ENCODE data around the gene C5orf46. TPM values are rescaled to one million over a fixed set of nuclear protein-coding genes. Genes with fewer than 3 reads are reported as not detected.

C5orf46 gene
- total RNA-seq, 4 donors from 2014 or later = 28.2 to 130 (median 86.4) TPM

GRCh38 chr5:147869112-147869511, 37.2 kb downstream of the C5orf46 start:
- H3K27ac ChIP-seq = no peak overlapping the region
- H3K27me3 ChIP-seq = no peaks in the 10 kb centered on the region
- WGBS = 33% methylated on average over 4 of the region's 4 CpGs
- DNase-seq (ENCODE audit: low spot score in 2 of 2) = no peak
- H3K4me3 ChIP-seq = no peak overlapping the region
- no peaks in the 10 kb centered on the region for H3K36me3 ChIP-seq
- H3K4me1 ChIP-seq = no peaks in the 10 kb centered on the region
- no peaks in the 10 kb centered on the region for H3K9me3 ChIP-seq
- no peak for TF ChIP-seq POLR2A (IDR thresholded peaks at IDR 0.05)
- TF ChIP-seq POLR2AphosphoS5 (IDR thresholded peaks at IDR 0.05) = no peak
- no peak for TF ChIP-seq EP300 (IDR thresholded peaks at IDR 0.05)
- no peak for TF ChIP-seq CTCF (IDR thresholded peaks at IDR 0.05)

DNA sequence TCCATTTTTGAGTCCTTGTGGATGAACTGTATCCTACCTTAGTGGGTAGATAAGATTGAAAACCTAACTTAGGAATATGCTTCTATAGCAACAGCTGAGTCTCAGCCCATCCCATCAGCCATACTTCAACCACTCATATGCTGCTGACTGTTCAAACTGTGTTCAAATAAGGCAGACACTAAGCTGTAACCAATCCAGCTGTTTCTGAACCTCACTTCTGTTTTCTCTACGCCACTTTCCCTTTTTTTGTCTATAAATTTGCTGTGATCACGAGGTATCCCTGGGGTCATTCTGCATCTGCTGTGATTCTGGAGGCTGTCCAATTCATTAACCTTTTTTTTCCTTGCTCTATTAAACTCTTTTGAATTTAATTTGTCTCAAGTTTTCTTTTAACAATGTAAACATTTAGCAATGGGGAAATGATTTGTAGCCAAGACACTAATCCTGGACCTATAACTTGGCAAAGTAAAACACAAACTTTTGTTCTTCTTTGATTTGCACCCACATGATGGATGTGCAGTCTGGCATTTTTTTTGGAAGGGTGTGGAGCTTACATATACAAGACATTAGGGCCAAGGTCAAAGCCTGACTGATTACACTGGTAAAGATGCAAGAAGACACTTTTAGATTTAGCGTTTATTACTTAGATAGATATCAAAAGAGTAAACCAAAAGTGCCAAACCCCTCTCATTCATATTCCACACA, 42.7 kb downstream of the C5orf46 start:
- Histone ChIP-seq H3K27ac (no peak overlapping the region), H3K27me3 (no peaks in the 10 kb centered on the region), H3K36me3 (no peaks in the 10 kb centered on the region), H3K4me1 (no peaks in the 10 kb centered on the region), H3K9me3 (no peaks in the 10 kb centered on the region), H3K4me3 (no peak overlapping the region)
- 39% methylated on average over 3 of the region's 3 CpGs for WGBS
- DNase-seq (ENCODE audit: low spot score in 2 of 2) = no peak
- no peak for TF ChIP-seq CTCF (IDR thresholded peaks at IDR 0.05)
- no peak for TF ChIP-seq POLR2AphosphoS5 (IDR thresholded peaks at IDR 0.05)
- TF ChIP-seq EP300 (IDR thresholded peaks at IDR 0.05) = no peak

DNA sequence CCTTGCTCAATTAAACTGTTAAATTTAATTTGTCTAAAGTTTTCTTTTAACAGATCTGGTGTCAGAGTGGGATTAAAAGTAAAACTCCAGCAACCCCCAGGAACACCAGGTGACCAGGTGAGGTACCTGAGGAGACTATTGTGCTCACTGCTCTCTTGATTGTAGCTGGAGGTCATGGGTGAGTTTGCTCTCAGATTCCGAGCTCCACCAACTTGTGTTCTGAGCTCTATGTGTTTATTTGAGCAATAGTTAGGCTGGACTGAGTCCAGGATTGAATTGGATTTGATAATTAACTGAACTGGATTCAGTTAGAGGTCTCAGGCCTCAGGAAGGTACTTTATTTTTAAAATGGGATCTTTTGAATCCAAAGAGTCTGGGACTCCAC, 45.7 kb downstream of the C5orf46 start:
- WGBS = 100% methylated on average over 1 of the region's 1 CpG
- Histone ChIP-seq H3K9me3 (no peaks in the 10 kb centered on the region), H3K36me3 (no peaks in the 10 kb centered on the region), H3K4me1 (no peaks in the 10 kb centered on the region), H3K27me3 (no peaks in the 10 kb centered on the region), H3K27ac (no peak overlapping the region), H3K4me3 (no peak overlapping the region)
- no peak for DNase-seq (ENCODE audit: low spot score in 2 of 2)
- TF ChIP-seq EP300 (IDR thresholded peaks at IDR 0.05) = no peak
- no peak for TF ChIP-seq POLR2A (IDR thresholded peaks at IDR 0.05)
- TF ChIP-seq CTCF (IDR thresholded peaks at IDR 0.05) = no peak
- TF ChIP-seq POLR2AphosphoS5 (IDR thresholded peaks at IDR 0.05) = no peak

DNA sequence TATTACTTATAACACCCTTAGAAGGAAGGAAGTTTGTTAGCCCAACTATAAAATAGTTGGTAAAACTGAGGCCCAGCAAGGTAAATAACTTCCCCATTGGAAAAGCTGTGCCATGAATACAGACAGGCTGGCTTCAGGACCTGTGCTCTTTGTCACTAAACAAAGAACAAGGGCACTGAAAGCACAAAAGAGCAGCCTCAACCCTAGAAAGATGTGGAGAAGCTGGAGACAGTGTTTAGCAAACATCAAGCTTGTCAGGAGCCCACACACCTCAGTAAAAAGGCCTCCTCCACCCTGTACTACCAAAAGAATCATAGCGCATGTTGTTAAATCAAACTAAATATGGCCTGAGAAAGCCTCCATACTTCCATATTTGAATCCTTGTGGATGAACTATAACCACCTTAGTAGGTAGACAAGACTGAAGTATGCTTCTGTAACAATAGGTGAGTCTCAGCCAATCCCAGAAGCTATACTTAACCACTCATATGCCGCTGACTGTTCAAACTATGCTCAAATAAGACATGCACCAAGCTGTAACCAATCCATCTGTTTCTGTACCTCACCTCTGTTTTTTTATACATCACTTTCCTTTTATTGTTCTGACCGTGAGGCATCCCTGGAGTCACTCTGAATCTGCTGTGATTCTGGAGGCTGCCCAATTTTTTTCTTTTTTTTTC, 46.2 kb downstream of the C5orf46 start:
- Histone ChIP-seq H3K4me1 (no peaks in the 10 kb centered on the region), H3K9me3 (no peaks in the 10 kb centered on the region), H3K27me3 (no peaks in the 10 kb centered on the region), H3K36me3 (no peaks in the 10 kb centered on the region), H3K4me3 (no peak overlapping the region), H3K27ac (no peak overlapping the region)
- no peak for DNase-seq (ENCODE audit: low spot score in 2 of 2)
- no peak for TF ChIP-seq POLR2A (IDR thresholded peaks at IDR 0.05)
- no peak for TF ChIP-seq POLR2AphosphoS5 (IDR thresholded peaks at IDR 0.05)
- no peak for TF ChIP-seq CTCF (IDR thresholded peaks at IDR 0.05)
- TF ChIP-seq EP300 (IDR thresholded peaks at IDR 0.05) = no peak
- 88% methylated on average over 3 of the region's 3 CpGs for WGBS

DNA sequence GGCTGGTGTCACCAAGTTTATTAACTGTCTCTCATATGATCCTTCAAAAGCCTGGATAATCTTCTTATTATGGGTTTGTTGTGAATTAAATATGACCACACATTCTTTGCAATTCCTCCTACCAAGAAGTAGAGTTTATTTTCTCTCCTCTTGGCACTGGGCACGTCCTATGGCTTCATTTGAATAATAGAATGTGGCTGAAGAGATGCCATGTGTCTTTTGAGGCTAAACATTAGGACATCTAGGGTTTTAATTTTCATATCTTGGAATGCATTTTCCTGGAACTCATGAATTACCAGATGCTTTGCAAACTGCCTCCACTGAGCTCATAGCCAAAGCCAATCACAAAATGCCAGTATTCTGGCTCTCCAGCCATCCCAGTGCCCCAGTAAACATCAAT, 47.8 kb downstream of the C5orf46 start:
- no peak overlapping the region for H3K27ac ChIP-seq
- no peaks in the 10 kb centered on the region for H3K27me3 ChIP-seq
- no peaks in the 10 kb centered on the region for H3K36me3 ChIP-seq
- H3K4me1 ChIP-seq = no peaks in the 10 kb centered on the region
- no peak for TF ChIP-seq EP300 (IDR thresholded peaks at IDR 0.05)
- TF ChIP-seq CTCF (IDR thresholded peaks at IDR 0.05) = no peak
- TF ChIP-seq POLR2AphosphoS5 (IDR thresholded peaks at IDR 0.05) = no peak
- no peak for TF ChIP-seq POLR2A (IDR thresholded peaks at IDR 0.05)
- 41% methylated on average over 1 of the region's 1 CpG for WGBS
- H3K9me3 ChIP-seq = no peaks in the 10 kb centered on the region
- no peak for DNase-seq (ENCODE audit: low spot score in 2 of 2)
- no peak overlapping the region for H3K4me3 ChIP-seq

All from suprapubic skin (tissue), 4 donors.